Measurements from ENCODE around the gene HHAT.

Gene HHAT

GRCh38 chr1:210332719-210333398, 4.2 kb downstream of the HHAT start:
- peak; percentile 43 for DNase-seq
- Histone ChIP-seq H3K4me2 (ENCODE audit: insufficient read depth, low read length) (no peak overlapping the region), H2AFZ (ENCODE audit: low read depth, low read length) (no peak overlapping the region), H3K9ac (ENCODE audit: low read depth, low read length) (no peak overlapping the region), H3K27ac (ENCODE audit: low read length) (no peak overlapping the region), H4K20me1 (ENCODE audit: insufficient read depth, low read length) (no peaks in the 10 kb centered on the region), H3K4me1 (ENCODE audit: insufficient read depth, low read length) (peaks cover 26% of the 10 kb centered on the region), H3K27me3 (ENCODE audit: insufficient read depth, low read length, poor library complexity) (no peaks in the 10 kb centered on the region), H3K79me2 (ENCODE audit: insufficient read depth, low read length) (no peaks in the 10 kb centered on the region), H3K36me3 (ENCODE audit: insufficient read depth, low read length) (no peaks in the 10 kb centered on the region), H3K4me3 (ENCODE audit: low read depth in 1 of 2, low read length in 2 of 2) (no peak overlapping the region), H3K9me3 (ENCODE audit: insufficient read depth, low read length, severe bottlenecking) (no peaks in the 10 kb centered on the region)
- TF ChIP-seq EZH2 (IDR thresholded peaks at IDR 0.05; ENCODE audit: borderline replicate concordance, low read depth, low read length, severe bottlenecking) (no peak), CTCF (IDR thresholded peaks at IDR 0.05; ENCODE audit: borderline replicate concordance, extremely low read depth, low read length, poor library complexity, severe bottlenecking) (no peak)
- 0 out of 3 replicates have a peak, but pooled peaks have one; percentile 10 for ATAC-seq (ENCODE audit: insufficient read depth, low read depth)

- H3K27ac ChIP-seq (ENCODE audit: low read length) = no peak overlapping the region
- H3K9me3 ChIP-seq (ENCODE audit: insufficient read depth, low read length, severe bottlenecking) = no peaks in the 10 kb centered on the region
- H3K27me3 ChIP-seq (ENCODE audit: insufficient read depth, low read length, poor library complexity) = no peaks in the 10 kb centered on the region
- no peak overlapping the region for H2AFZ ChIP-seq (ENCODE audit: low read depth, low read length)
- no peaks in the 10 kb centered on the region for H3K36me3 ChIP-seq (ENCODE audit: insufficient read depth, low read length)
- H3K4me2 ChIP-seq (ENCODE audit: insufficient read depth, low read length) = no peak overlapping the region
- DNase-seq (no peak), ATAC-seq (ENCODE audit: insufficient read depth, low read depth) (no peak)
- H3K9ac ChIP-seq (ENCODE audit: low read depth, low read length) = no peak overlapping the region
- H3K79me2 ChIP-seq (ENCODE audit: insufficient read depth, low read length) = no peaks in the 10 kb centered on the region
- no peak overlapping the region for H3K4me3 ChIP-seq (ENCODE audit: low read depth in 1 of 2, low read length in 2 of 2)
- TF ChIP-seq EZH2 (IDR thresholded peaks at IDR 0.05; ENCODE audit: borderline replicate concordance, low read depth, low read length, severe bottlenecking) = no peak
- no peak for TF ChIP-seq CTCF (IDR thresholded peaks at IDR 0.05; ENCODE audit: borderline replicate concordance, extremely low read depth, low read length, poor library complexity, severe bottlenecking)
- H4K20me1 ChIP-seq (ENCODE audit: insufficient read depth, low read length) = no peaks in the 10 kb centered on the region
- peaks cover 10% of the 10 kb centered on the region for H3K4me1 ChIP-seq (ENCODE audit: insufficient read depth, low read length)
Measured at GRCh38 chr1:210335001-210335400, 6.3 kb downstream of the HHAT start.

- DNase-seq (no peak), ATAC-seq (ENCODE audit: insufficient read depth, low read depth) (no peak)
- H3K9ac ChIP-seq (ENCODE audit: low read depth, low read length) = no peak overlapping the region
Measured at GRCh38 chr1:210336362-210336761, 7.7 kb downstream of the HHAT start.

More at GRCh38 chr1:210336362-210336761, 7.7 kb downstream of the HHAT start:
- H3K27ac ChIP-seq (ENCODE audit: low read length) = no peak overlapping the region
- H3K4me3 ChIP-seq (ENCODE audit: low read depth in 1 of 2, low read length in 2 of 2) = no peak overlapping the region
- no peaks in the 10 kb centered on the region for H3K9me3 ChIP-seq (ENCODE audit: insufficient read depth, low read length, severe bottlenecking)
- no peaks in the 10 kb centered on the region for H3K79me2 ChIP-seq (ENCODE audit: insufficient read depth, low read length)
- TF ChIP-seq CTCF (IDR thresholded peaks at IDR 0.05; ENCODE audit: borderline replicate concordance, extremely low read depth, low read length, poor library complexity, severe bottlenecking) (no peak), EZH2 (IDR thresholded peaks at IDR 0.05; ENCODE audit: borderline replicate concordance, low read depth, low read length, severe bottlenecking) (no peak)
- no peak overlapping the region for H2AFZ ChIP-seq (ENCODE audit: low read depth, low read length)
- H3K4me2 ChIP-seq (ENCODE audit: insufficient read depth, low read length) = no peak overlapping the region
- H4K20me1 ChIP-seq (ENCODE audit: insufficient read depth, low read length) = no peaks in the 10 kb centered on the region
- H3K27me3 ChIP-seq (ENCODE audit: insufficient read depth, low read length, poor library complexity) = no peaks in the 10 kb centered on the region
- peaks cover 9% of the 10 kb centered on the region; the same call in 1 of the 2 replicates for H3K4me1 ChIP-seq (ENCODE audit: insufficient read depth, low read length)
- H3K36me3 ChIP-seq (ENCODE audit: insufficient read depth, low read length) = no peaks in the 10 kb centered on the region
